Activated CD8-positive, alpha-beta memory T cell treated with anti-CD3 and anti-CD28 coated beads for 24 hours (primary cell): ENCODE measurements around the gene WBP1L.
"Not testable (repeated sequence)": the region's sequence is repeated elsewhere in the genome, so short reads cannot be mapped to it uniquely, and the experiment has no call there.

Source experiments
- DNase-seq: peaks from one replicate; pipeline ENCODE4 v3.0.0-alpha.2; 2020

WBP1L gene

DNA sequence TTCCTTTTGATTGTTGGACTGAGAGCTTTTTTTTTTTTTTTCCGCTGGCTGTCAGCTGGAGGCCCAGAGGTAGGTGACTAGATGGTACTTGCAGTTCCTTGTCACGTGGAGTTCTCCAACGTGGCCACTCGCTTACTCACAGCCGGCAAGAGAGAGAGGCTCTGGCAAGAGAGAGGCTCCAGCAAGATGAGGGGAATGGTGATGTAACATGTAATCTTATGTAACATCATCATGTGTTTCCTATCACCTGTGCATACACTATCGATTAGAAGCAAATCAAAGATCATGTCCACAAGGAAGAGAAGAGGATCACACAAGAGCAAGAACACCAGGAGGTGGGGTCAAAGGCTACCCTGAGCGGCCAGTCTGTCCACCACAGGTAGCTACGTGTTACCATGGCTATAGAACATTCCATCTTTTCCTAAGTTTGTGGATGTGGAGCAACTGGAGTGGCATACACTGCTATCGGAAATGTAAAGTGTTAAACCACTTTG, 106.3 kb downstream of the WBP1L start:
- DNase-seq = no peak

DNA sequence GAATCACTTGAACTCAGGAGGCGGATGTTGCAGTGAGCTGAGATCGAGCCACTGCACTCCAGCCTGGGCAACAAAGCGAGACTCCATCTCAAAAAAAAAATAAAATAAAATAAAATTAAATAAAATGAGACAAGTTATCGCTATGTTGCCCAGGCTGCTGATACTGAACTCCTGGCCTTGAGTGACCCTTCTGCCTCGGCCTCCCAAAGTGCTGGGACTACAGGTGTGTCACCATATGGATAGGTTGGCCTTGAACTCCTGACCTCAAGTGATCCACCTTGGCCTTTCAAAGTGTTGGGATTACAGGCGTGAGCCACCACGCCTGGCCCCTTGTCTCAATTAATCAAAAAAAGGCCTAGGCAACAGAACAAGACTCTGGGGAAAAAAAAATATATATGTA, 109.5 kb downstream of the WBP1L start:
- not testable (repeated sequence) for DNase-seq

DNA sequence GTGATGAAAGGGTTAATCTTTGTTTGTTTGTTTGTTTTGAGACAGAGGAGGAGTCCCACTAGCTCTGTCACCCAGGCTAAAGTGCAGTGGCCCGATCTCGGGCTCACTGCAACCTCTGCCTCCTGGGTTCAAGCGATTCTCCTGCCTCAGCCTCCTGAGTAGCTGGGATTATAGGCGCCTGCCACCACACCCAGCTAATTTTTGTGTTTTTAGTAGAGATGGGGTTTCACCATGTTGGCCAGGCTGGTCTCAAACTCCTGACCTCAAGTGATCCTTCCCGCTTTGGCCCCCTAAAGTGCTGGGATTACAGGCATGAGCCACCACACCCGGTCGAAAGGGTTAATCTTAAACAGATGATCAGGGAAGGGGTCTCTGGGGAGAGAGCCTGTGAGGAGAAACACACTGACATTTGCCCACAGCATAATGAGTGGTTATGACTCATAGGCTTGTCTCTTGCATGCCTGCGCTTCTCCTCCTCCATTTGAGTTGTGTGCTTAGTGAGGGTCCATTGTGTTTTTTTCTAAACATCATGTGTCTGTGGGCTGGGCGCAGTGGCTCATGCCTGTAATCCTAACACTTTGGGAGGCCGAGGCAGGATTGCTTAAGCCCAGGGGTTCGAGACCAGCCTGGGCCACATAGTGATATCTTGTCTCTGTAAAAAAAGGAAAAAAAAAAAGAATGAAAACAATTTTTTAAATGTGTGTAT, 112.1 kb downstream of the WBP1L start:
- DNase-seq = not testable (repeated sequence)

DNA sequence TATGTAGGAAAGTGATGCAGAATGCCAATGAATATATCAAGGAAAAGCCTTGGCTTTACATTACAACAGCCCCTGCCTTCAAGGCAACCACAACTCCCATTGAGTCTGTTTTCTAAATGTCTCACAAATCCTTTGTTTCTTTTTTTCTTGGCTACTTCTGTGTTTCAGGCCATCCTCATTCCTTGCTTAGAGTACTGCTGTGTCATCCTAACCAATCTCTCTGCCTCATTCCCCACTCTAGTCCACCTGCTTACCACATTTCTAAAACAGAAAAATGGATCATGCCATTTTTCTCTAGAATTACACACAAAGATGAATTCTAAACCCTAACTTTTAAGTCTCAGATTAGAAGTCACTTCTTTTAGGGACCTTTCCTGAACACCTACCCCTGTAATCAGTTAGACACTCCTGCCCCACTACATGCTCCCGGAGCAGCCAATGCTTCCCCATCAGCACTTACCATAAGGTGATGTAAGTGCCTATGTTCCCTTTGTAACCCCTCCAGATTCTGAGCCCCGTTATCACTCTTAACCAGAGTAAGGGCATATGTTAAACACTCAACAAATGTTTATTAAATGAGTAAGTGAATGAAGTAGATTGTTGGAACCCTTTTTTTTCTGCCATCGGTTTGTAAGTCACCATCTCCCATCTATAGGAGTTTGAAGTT, 113.1 kb downstream of the WBP1L start:
- DNase-seq = no peak

DNA sequence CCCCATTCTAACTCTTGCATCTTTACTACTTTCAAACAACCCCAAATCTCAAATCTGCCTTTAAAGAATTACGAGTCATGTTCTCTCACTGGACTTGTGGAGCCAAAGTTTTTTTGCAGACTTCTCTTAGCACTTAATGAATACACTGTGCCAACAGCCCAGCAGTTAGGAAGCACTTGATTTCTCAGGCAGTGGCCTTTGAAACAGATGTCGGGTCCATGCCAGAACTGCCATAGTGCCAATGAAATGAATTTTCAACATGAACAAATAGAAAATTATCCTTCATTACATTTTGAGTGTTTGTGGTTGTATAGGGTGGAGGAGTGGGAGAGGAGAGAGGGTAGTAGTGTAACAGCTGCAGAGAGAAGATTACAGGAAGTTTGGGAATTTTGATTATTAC, 116.2 kb downstream of the WBP1L start:
- no peak for DNase-seq

DNA sequence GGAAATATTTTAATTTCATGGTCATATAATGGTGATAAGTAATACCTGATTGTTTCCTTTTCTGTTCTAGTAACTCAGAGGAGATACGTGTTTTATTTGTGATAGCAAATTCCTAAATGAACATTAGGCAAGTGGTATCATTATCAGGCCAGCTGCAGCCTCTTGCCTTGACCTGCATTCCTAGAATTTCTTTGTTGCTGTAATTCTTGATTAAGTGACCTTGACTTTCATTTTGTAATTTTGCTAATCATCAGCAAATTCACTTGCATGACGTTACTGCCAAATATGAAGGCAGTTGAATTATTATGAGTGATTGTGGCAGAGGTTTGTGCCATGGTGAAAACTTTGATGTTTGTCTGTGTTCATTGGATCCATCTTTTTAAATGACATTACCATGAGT, 119.9 kb downstream of the WBP1L start:
- DNase-seq = no peak

DNA sequence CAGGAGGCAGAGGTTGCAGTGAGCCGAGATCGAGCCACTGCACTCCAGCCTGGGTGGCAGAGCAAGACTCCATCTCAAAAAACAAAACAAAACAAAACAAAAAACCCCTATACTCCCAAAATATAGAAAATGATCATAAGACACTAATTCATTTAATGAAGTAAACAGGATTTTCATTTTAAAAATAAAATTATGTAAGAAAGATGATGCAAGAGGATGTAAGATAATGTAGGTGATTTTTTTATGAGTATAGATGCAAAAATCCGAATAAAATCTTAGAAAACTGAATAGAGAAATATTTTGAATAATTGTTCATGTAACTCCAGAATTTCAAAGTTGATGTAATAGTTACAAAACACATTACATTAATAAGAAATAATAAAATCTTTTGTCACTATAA, 121.9 kb downstream of the WBP1L start:
- DNase-seq = no peak
